ENCODE results near the gene TRAPPC12.

TRAPPC12 gene

DNA sequence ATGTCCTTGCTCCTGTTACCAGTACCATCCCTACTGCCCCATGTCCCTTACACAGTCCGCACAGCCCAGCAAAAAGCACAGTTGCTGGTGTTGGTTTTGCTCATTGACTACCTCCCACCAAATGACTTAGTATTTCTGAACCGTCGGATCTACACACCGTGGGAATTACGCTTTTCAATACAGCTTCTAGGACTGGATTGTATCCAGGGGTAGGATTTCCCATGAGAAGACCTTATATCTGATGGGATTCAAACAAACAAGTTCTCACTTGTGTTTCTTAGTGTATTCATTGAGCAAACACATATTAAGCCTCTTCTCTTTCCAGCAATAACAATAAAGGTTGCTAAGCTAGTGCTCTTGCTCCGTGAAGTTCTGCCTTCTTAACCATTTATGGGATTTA lies 25.8 kb downstream of the TRAPPC12 start:
- H3K36me3 ChIP-seq (ENCODE audit: control insufficient read depth in 4 of 4, insufficient read depth in 4 of 4, low read length in 3 of 4), result peaks cover 3 to 57% (median 33%) of the 10 kb centered on the region in 4 experiments
- ChIA-PET CTCF (interaction anchor here (1.5 kb wide), 1 partner anchor 18 kb away, joined by 8 read pairs; no protein-coding TSS in a partner anchor), POLR2A (no interaction called here)
- H3K4me3 ChIP-seq (ENCODE audit: control insufficient read depth in 1 of 7, extremely low read depth in 1 of 7, insufficient read depth in 4 of 7, low read depth in 2 of 7, low read length in 6 of 7), result no peak overlapping the region
- no peaks in the 10 kb centered on the region for H3K27me3 ChIP-seq (replicated peaks in 2 of 5; ENCODE audit: control insufficient read depth in 4 of 5, insufficient read depth in 5 of 5, low read length in 4 of 5)
- WGBS (ENCODE audit: insufficient coverage), result no CpG with 5 or more reads among the region's 6 CpGs
- H3K27ac ChIP-seq (ENCODE audit: insufficient read depth in 1 of 2, low read depth in 1 of 2, low read length in 2 of 2, poor library complexity in 1 of 2, severe bottlenecking in 2 of 2), result no peak overlapping the region
- H3K4me1 ChIP-seq (ENCODE audit: control extremely low read depth in 1 of 4, control insufficient read depth in 4 of 4, insufficient read depth in 4 of 4, low read length in 3 of 4), result no peaks in the 10 kb centered on the region
- no peak for DNase-seq
- H3K9me3 ChIP-seq (ENCODE audit: control extremely low read depth in 1 of 5, control insufficient read depth in 4 of 5, insufficient read depth in 2 of 5, low read depth in 1 of 5, low read length in 4 of 5), result no peaks in the 10 kb centered on the region

DNA sequence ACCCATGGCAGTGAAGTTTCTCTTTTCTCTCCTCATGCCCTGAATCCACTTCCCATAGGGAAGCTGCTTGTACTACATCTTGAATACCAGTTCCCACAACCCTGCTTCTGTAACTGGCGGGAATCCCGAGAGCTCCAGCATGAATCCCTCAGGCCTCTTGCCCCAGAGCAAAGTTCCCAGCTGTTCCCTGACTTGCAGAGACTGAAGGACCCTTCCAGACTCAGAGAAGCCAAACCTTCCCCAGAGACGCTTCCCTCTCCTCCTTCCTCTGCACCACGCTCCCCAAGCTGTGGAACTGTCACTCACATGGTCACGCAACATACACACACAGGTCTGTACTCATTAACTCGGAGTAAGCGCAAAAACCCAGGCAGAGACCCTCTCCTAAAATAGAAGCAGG lies 26.4 kb downstream of the TRAPPC12 start:
- ChIA-PET POLR2A (no interaction called here), CTCF (interaction anchor here (1.5 kb wide), 1 partner anchor 17 kb away, joined by 8 read pairs; no protein-coding TSS in a partner anchor)
- WGBS (ENCODE audit: insufficient coverage), result 95% methylated on average over 2 of the region's 7 CpGs

DNA sequence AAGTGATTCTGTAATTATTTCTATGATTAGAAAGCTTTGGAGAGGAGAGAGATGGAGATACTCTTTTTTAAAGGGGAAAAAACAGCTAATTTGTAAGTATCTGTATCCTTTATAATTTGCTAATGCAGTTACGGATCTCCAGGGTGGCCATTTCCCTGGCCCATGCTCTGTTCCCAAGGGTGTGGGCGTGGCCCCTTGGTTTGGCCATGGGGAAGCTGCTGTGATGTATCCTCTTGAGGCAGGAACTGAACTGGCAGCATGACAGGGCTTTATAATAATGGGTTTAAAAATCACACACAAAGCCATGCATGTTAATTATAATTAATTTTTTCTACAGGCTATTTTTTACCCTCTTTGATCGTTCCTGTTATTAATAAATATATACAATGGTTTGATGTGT lies 27.0 kb downstream of the TRAPPC12 start:
- ChIA-PET POLR2A (no interaction called here), CTCF (interaction anchor here (1.5 kb wide), 1 partner anchor 17 kb away, joined by 8 read pairs; no protein-coding TSS in a partner anchor)
- WGBS (ENCODE audit: insufficient coverage), result 100% methylated on average over 1 of the region's 3 CpGs
- no peak for DNase-seq
- H3K27me3 ChIP-seq (replicated peaks in 2 of 5; ENCODE audit: control insufficient read depth in 4 of 5, insufficient read depth in 5 of 5, low read length in 4 of 5), result no peaks in the 10 kb centered on the region
- H3K27ac ChIP-seq (ENCODE audit: insufficient read depth in 1 of 2, low read depth in 1 of 2, low read length in 2 of 2, poor library complexity in 1 of 2, severe bottlenecking in 2 of 2), result no peak overlapping the region
- peaks cover 3 to 46% (median 25%) of the 10 kb centered on the region in 4 experiments for H3K36me3 ChIP-seq (ENCODE audit: control insufficient read depth in 4 of 4, insufficient read depth in 4 of 4, low read length in 3 of 4)
- no peak overlapping the region for H3K4me3 ChIP-seq (ENCODE audit: control insufficient read depth in 1 of 7, extremely low read depth in 1 of 7, insufficient read depth in 4 of 7, low read depth in 2 of 7, low read length in 6 of 7)
- H3K9me3 ChIP-seq (ENCODE audit: control extremely low read depth in 1 of 5, control insufficient read depth in 4 of 5, insufficient read depth in 2 of 5, low read depth in 1 of 5, low read length in 4 of 5), result no peaks in the 10 kb centered on the region
- H3K4me1 ChIP-seq (ENCODE audit: control extremely low read depth in 1 of 4, control insufficient read depth in 4 of 4, insufficient read depth in 4 of 4, low read length in 3 of 4), result no peaks in the 10 kb centered on the region

More for the DNA sequence above, 26.4 kb downstream of the TRAPPC12 start:
- H3K9me3 ChIP-seq (ENCODE audit: control extremely low read depth in 1 of 5, control insufficient read depth in 4 of 5, insufficient read depth in 2 of 5, low read depth in 1 of 5, low read length in 4 of 5), result no peaks in the 10 kb centered on the region
- H3K4me1 ChIP-seq (ENCODE audit: control extremely low read depth in 1 of 4, control insufficient read depth in 4 of 4, insufficient read depth in 4 of 4, low read length in 3 of 4), result no peaks in the 10 kb centered on the region
- H3K27me3 ChIP-seq (replicated peaks in 2 of 5; ENCODE audit: control insufficient read depth in 4 of 5, insufficient read depth in 5 of 5, low read length in 4 of 5), result no peaks in the 10 kb centered on the region
- H3K27ac ChIP-seq (ENCODE audit: insufficient read depth in 1 of 2, low read depth in 1 of 2, low read length in 2 of 2, poor library complexity in 1 of 2, severe bottlenecking in 2 of 2), result no peak overlapping the region
- DNase-seq, result no peak
- no peak overlapping the region for H3K4me3 ChIP-seq (ENCODE audit: control insufficient read depth in 1 of 7, extremely low read depth in 1 of 7, insufficient read depth in 4 of 7, low read depth in 2 of 7, low read length in 6 of 7)
- peaks cover 3 to 51% (median 29%) of the 10 kb centered on the region in 4 experiments for H3K36me3 ChIP-seq (ENCODE audit: control insufficient read depth in 4 of 4, insufficient read depth in 4 of 4, low read length in 3 of 4)

DNA sequence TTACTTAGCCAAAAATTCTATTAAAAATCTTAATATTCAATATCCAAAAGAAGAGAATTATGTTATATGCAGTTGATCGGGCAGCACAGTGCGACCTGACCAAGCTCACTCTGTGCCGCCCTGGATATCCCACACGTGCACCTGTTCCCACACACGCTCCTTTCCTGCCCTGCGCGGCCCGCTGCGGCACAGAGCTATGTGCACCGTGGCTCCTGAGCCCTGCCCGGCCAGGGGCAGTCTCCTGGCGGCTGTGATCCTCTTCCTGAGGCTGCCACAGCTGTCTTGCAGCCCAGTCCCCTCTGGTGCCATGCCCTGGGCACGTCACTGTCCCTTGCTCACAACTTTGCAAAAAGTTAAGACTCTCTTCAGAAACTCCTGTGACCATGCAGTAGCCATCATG lies 29.3 kb downstream of the TRAPPC12 start:
- no peak overlapping the region for H3K4me3 ChIP-seq (ENCODE audit: control insufficient read depth in 1 of 7, extremely low read depth in 1 of 7, insufficient read depth in 4 of 7, low read depth in 2 of 7, low read length in 6 of 7)
- POLR2A ChIA-PET, result no interaction called here
- no peaks in the 10 kb centered on the region for H3K4me1 ChIP-seq (ENCODE audit: control extremely low read depth in 1 of 4, control insufficient read depth in 4 of 4, insufficient read depth in 4 of 4, low read length in 3 of 4)
- peaks cover 5 to 29% (median 14%) of the 10 kb centered on the region in 4 experiments for H3K36me3 ChIP-seq (ENCODE audit: control insufficient read depth in 4 of 4, insufficient read depth in 4 of 4, low read length in 3 of 4)
- H3K9me3 ChIP-seq (ENCODE audit: control extremely low read depth in 1 of 5, control insufficient read depth in 4 of 5, insufficient read depth in 2 of 5, low read depth in 1 of 5, low read length in 4 of 5), result no peaks in the 10 kb centered on the region
- WGBS (ENCODE audit: insufficient coverage), result 98% methylated on average over 12 of the region's 13 CpGs
- DNase-seq, result no peak
- no peak overlapping the region for H3K27ac ChIP-seq (ENCODE audit: insufficient read depth in 1 of 2, low read depth in 1 of 2, low read length in 2 of 2, poor library complexity in 1 of 2, severe bottlenecking in 2 of 2)
- no peaks in the 10 kb centered on the region for H3K27me3 ChIP-seq (replicated peaks in 2 of 5; ENCODE audit: control insufficient read depth in 4 of 5, insufficient read depth in 5 of 5, low read length in 4 of 5)
- CTCF ChIA-PET, result no interaction called here

DNA sequence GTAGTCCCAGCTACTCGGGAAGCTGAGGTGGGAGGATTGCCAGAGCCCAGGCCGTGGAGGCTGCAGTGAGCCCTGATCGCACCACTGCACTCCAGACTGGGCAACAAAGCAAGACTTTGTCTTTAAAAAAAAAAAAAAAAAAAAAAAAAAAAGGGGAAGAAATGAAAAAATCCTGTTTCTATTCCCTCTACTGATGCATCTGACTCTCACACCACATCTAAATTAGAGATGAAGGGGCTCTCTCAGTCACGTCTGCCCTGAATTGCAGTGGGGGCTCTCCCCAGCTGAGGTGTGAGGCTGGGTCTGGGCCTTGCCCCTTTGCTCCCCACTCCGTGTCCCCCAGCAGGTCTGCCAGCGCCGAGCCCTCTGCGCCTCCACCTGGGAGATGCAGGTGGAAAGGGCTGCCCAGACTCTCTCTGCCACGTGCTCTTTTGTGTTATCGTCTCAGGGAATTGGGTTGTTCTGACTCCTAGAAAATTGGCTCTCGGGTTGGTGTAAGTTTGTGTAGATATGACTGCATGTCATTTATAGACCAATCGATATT lies 30.2 kb downstream of the TRAPPC12 start:
- H3K4me3 ChIP-seq (ENCODE audit: control insufficient read depth in 1 of 7, extremely low read depth in 1 of 7, insufficient read depth in 4 of 7, low read depth in 2 of 7, low read length in 6 of 7), result no peak overlapping the region
- H3K36me3 ChIP-seq (ENCODE audit: control insufficient read depth in 4 of 4, insufficient read depth in 4 of 4, low read length in 3 of 4), result peaks cover 2 to 28% (median 11%) of the 10 kb centered on the region in 4 experiments
- H3K4me1 ChIP-seq (ENCODE audit: control extremely low read depth in 1 of 4, control insufficient read depth in 4 of 4, insufficient read depth in 4 of 4, low read length in 3 of 4), result no peaks in the 10 kb centered on the region
- 98% methylated on average over 7 of the region's 12 CpGs for WGBS (ENCODE audit: insufficient coverage)
- ChIA-PET POLR2A (no interaction called here), CTCF (no interaction called here)
- H3K9me3 ChIP-seq (ENCODE audit: control extremely low read depth in 1 of 5, control insufficient read depth in 4 of 5, insufficient read depth in 2 of 5, low read depth in 1 of 5, low read length in 4 of 5), result no peaks in the 10 kb centered on the region
- DNase-seq, result no peak
- H3K27me3 ChIP-seq (replicated peaks in 2 of 5; ENCODE audit: control insufficient read depth in 4 of 5, insufficient read depth in 5 of 5, low read length in 4 of 5), result no peaks in the 10 kb centered on the region
- H3K27ac ChIP-seq (ENCODE audit: insufficient read depth in 1 of 2, low read depth in 1 of 2, low read length in 2 of 2, poor library complexity in 1 of 2, severe bottlenecking in 2 of 2), result no peak overlapping the region

DNA sequence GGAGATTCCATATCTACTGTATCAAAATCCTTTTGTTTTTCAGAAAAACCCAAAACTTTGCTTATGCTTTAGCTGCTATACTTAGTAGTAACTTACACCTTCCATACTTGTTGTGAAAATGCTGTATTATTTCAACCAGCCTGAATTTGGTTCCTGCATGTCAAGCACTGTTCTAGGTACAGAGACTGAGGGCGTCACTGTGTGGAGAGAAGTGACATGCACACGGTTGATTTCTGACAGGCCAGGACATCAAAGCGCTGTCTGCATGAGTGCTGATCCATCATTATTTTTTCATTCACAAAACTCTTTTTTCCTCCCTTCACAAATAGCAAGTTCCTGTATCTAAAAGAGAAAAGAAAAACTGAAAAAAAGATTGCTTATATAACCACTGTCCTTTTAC lies 31.6 kb downstream of the TRAPPC12 start:
- Histone ChIP-seq H3K27me3 (replicated peaks in 2 of 5; ENCODE audit: control insufficient read depth in 4 of 5, insufficient read depth in 5 of 5, low read length in 4 of 5) (no peaks in the 10 kb centered on the region), H3K4me1 (ENCODE audit: control extremely low read depth in 1 of 4, control insufficient read depth in 4 of 4, insufficient read depth in 4 of 4, low read length in 3 of 4) (no peaks in the 10 kb centered on the region), H3K9me3 (ENCODE audit: control extremely low read depth in 1 of 5, control insufficient read depth in 4 of 5, insufficient read depth in 2 of 5, low read depth in 1 of 5, low read length in 4 of 5) (no peaks in the 10 kb centered on the region), H3K4me3 (ENCODE audit: control insufficient read depth in 1 of 7, extremely low read depth in 1 of 7, insufficient read depth in 4 of 7, low read depth in 2 of 7, low read length in 6 of 7) (no peak overlapping the region), H3K27ac (ENCODE audit: insufficient read depth in 1 of 2, low read depth in 1 of 2, low read length in 2 of 2, poor library complexity in 1 of 2, severe bottlenecking in 2 of 2) (no peak overlapping the region), H3K36me3 (ENCODE audit: control insufficient read depth in 4 of 4, insufficient read depth in 4 of 4, low read length in 3 of 4) (peaks cover 2 to 22% (median 11%) of the 10 kb centered on the region in 4 experiments)
- CTCF ChIA-PET, result no interaction called here
- POLR2A ChIA-PET, result no interaction called here
- DNase-seq, result no peak
- WGBS (ENCODE audit: insufficient coverage), result 100% methylated on average over 2 of the region's 3 CpGs

- Histone ChIP-seq H3K4me1 (ENCODE audit: control extremely low read depth in 1 of 4, control insufficient read depth in 4 of 4, insufficient read depth in 4 of 4, low read length in 3 of 4) (no peaks in the 10 kb centered on the region), H3K36me3 (ENCODE audit: control insufficient read depth in 4 of 4, insufficient read depth in 4 of 4, low read length in 3 of 4) (peaks cover 0 to 26% (median 11%) of the 10 kb centered on the region in 4 experiments), H3K9me3 (ENCODE audit: control extremely low read depth in 1 of 5, control insufficient read depth in 4 of 5, insufficient read depth in 2 of 5, low read depth in 1 of 5, low read length in 4 of 5) (no peaks in the 10 kb centered on the region), H3K27me3 (replicated peaks in 2 of 5; ENCODE audit: control insufficient read depth in 4 of 5, insufficient read depth in 5 of 5, low read length in 4 of 5) (no peaks in the 10 kb centered on the region), H3K4me3 (ENCODE audit: control insufficient read depth in 1 of 7, extremely low read depth in 1 of 7, insufficient read depth in 4 of 7, low read depth in 2 of 7, low read length in 6 of 7) (no peak overlapping the region), H3K27ac (ENCODE audit: insufficient read depth in 1 of 2, low read depth in 1 of 2, low read length in 2 of 2, poor library complexity in 1 of 2, severe bottlenecking in 2 of 2) (no peak overlapping the region)
- no peak for DNase-seq
- POLR2A ChIA-PET, result no interaction called here
- CTCF ChIA-PET, result interaction anchor here (2.2 kb wide), 1 partner anchor 10 kb away, joined by 12 read pairs; no protein-coding TSS in a partner anchor
- 100% methylated on average over 3 of the region's 4 CpGs for WGBS (ENCODE audit: insufficient coverage)
These were observed 34.2 kb downstream of the TRAPPC12 start for GRCh38 chr2:3413697-3414096.
